ENCODE measurements around the gene FOCAD. TPM values are rescaled to one million over a fixed set of nuclear protein-coding genes. Genes with fewer than 3 reads are reported as not detected.

The FOCAD gene
- total RNA-seq, 4 donors from 2014 or later, result 13.9 to 31.2 (median 22.0) TPM

GRCh38 chr9:20791682-20792081 is 107.6 kb downstream of the FOCAD start:
- no peak for TF ChIP-seq CTCF (IDR thresholded peaks at IDR 0.05)
- no peak for TF ChIP-seq POLR2A (IDR thresholded peaks at IDR 0.05)
- no peak for DNase-seq (ENCODE audit: low spot score in 2 of 2)
- no peak overlapping the region for H3K4me3 ChIP-seq (ENCODE audit: low read depth, poor library complexity, severe bottlenecking)
- intact Hi-C loops (cut with DNase I; ENCODE audit: low total_unique reads), result no loop called here
- WGBS, 2 donors, result 95 to 100% methylated on average over 1 of the region's 1 CpG

DNA sequence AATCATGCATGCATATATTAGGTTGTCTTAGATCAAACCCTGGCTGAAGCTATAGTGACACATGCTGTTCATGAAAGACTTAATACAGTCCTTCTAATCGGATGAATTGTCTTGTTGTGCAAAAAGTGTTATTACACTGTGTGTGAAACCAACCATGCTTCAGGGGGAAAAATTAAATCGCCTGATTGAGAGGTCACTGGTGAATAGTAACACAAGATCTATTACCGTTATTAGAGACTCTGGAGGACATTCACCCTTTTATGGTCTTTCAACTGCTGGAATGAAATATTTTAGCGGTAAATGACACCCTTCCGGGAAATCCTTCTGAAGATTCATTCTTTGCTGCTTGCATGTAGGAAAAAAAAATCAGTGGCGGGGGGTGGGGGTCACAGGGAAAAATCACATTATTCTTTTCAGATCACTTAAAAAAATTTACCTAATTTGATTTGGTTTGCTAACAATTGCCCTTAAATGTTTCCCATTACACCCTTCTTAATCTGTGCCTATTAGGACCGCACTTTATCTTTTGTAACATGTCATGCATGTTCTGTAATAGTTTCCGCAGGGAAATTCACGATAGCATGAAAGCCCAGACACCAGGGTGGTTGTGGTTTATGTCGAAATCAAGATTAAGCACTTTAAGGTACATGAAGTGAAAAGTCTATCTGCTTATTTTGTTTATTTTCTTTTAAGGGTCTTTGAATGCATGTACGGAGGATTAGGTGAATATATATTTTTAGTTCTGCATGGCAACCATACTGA is 120.6 kb downstream of the FOCAD start:
- no peak for DNase-seq (ENCODE audit: low spot score in 2 of 2)
- H3K4me3 ChIP-seq (ENCODE audit: low read depth, poor library complexity, severe bottlenecking), result no peak overlapping the region
- WGBS, 2 donors, result 83 to 88% methylated on average over 11 of the region's 11 CpGs
- TF ChIP-seq CTCF (IDR thresholded peaks at IDR 0.05), result no peak
- no peak for TF ChIP-seq POLR2A (IDR thresholded peaks at IDR 0.05)
- intact Hi-C loops (cut with DNase I; ENCODE audit: low total_unique reads), result no loop called here

- DNase-seq (ENCODE audit: low spot score in 2 of 2), result no peak
- 96 to 97% methylated on average over 2 of the region's 2 CpGs for WGBS, 2 donors
- intact Hi-C loops (cut with DNase I; ENCODE audit: low total_unique reads), result no loop called here
- no peak overlapping the region for H3K4me3 ChIP-seq (ENCODE audit: low read depth, poor library complexity, severe bottlenecking)
- TF ChIP-seq POLR2A (IDR thresholded peaks at IDR 0.05) (no peak), CTCF (IDR thresholded peaks at IDR 0.05) (no peak)
These were observed 121.7 kb downstream of the FOCAD start for GRCh38 chr9:20805766-20806165.

DNA sequence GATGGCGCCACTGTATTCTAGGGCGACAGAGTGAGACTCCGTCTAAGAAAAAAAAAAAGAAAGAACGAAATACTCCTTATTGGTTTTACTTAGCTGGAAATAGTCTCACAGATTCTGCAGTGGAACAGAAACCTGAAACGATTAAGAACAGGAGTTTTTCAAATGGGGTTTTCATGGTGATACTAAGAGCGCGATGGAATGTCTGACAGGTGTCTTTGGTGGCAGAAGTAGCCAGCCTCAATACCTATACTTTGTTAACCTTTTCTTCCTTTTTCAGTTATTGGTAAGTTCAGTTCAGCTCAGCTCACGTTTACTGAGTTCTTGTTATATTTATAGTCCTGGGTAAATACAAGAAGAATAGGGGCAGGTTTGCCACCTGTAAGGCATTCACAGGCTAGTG is 123.9 kb downstream of the FOCAD start:
- no peak for TF ChIP-seq POLR2A (IDR thresholded peaks at IDR 0.05)
- no peak for TF ChIP-seq CTCF (IDR thresholded peaks at IDR 0.05)
- no peak overlapping the region for H3K4me3 ChIP-seq (ENCODE audit: low read depth, poor library complexity, severe bottlenecking)
- intact Hi-C loops (cut with DNase I; ENCODE audit: low total_unique reads), result no loop called here
- WGBS, 2 donors, result 84 to 88% methylated on average over 8 of the region's 8 CpGs
- DNase-seq (ENCODE audit: low spot score in 2 of 2), result no peak

GRCh38 chr9:20811872-20812271 is 127.8 kb downstream of the FOCAD start:
- no peak for DNase-seq (ENCODE audit: low spot score in 2 of 2)
- intact Hi-C loops (cut with DNase I; ENCODE audit: low total_unique reads), result no loop called here
- no peak for TF ChIP-seq POLR2A (IDR thresholded peaks at IDR 0.05)
- no peak for TF ChIP-seq CTCF (IDR thresholded peaks at IDR 0.05)
- no peak overlapping the region for H3K4me3 ChIP-seq (ENCODE audit: low read depth, poor library complexity, severe bottlenecking)
